ENCODE data around the gene POLDIP2.
"Not testable (repeated sequence)": the region's sequence is repeated elsewhere in the genome, so short reads cannot be mapped to it uniquely, and the experiment has no call there.

POLDIP2 gene

GRCh38 chr17:28364665-28365363, 7.5 kb upstream of the POLDIP2 start, which contains the start of gene SEBOX:
TSS of gene SEBOX (minus strand) at chr17:28365199. CDS start at chr17:28365151, 48 bp downstream.
- no peak for DNase-seq (ENCODE audit: low spot score)

- DNase-seq (ENCODE audit: low spot score), result no peak
Observed at GRCh38 chr17:28363776-28364650, 6.7 kb upstream of the POLDIP2 start.

- DNase-seq (ENCODE audit: low spot score), result no peak
Observed at GRCh38 chr17:28363186-28363585, 5.9 kb upstream of the POLDIP2 start.

GRCh38 chr17:28357901-28358197, 522 bp upstream of the POLDIP2 start:
- no peak for DNase-seq (ENCODE audit: low spot score)

DNA sequence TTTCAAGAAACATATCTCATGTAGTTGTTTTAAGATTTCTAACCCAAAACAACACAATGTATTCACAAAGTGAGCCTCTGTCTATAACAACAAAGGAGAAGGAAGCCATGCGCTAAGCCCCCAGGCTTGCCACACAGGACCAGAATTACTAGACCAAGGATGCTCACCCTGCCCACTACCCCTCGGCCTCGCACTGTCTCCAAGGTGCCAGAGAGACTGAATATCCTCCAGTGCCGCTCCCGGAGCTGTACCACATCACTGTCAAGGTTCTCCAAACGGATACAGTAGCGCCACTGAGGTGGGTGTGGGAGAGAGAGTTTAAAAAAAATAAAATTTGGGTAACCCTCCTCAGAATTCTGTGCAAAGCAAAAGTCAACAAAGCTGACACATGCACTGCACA, 7.1 kb downstream of the POLDIP2 start:
- DNase-seq (ENCODE audit: low spot score), result no peak

DNA sequence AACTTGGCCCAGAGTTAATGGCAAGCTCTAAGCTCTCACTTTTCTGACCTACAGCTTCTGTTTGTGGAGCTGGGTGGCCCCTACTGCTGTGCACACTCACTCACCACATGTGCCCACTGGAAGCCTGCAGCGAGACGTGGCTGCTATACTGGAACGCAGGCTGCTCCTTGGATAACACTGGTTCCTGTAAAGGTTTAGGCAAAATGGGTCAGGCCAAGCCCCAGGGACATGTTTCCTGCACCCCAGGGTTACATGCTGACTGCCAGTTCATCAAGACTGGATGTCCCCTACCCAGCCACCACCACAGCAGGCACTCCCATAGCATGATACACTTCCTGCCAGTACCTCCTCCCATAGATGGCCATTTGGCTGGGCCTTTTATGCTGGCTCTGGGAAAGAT, 8.3 kb downstream of the POLDIP2 start:
- DNase-seq (ENCODE audit: low spot score), result no peak

- no peak for DNase-seq (ENCODE audit: low spot score)
Observed at GRCh38 chr17:28347261-28347891, 10.0 kb downstream of the POLDIP2 start.

- DNase-seq (ENCODE audit: low spot score), result no peak
Observed at GRCh38 chr17:28346746-28347246, 10.5 kb downstream of the POLDIP2 start.

DNA sequence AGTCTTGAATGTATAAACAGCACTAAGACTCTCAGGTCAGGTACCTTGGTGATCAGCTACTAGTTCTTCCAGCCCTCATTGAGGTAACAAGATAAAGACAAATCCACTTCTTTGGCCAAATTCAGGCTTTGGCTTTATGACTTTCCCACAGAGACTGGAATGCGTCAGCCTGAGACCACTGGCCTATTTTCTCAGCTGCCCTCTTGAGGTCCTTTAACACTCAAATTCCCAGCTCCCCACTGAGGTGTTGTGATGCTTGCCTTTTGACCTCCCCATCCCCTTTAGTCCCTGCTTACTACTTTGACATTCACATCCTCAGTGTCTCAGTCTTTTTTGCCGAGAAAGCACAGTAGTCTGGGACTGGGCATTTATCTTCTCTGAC, 11.1 kb downstream of the POLDIP2 start:
- DNase-seq (ENCODE audit: low spot score), result no peak

- no peak for DNase-seq (ENCODE audit: low spot score)
Observed at GRCh38 chr17:28345419-28346198, 11.7 kb downstream of the POLDIP2 start.

DNA sequence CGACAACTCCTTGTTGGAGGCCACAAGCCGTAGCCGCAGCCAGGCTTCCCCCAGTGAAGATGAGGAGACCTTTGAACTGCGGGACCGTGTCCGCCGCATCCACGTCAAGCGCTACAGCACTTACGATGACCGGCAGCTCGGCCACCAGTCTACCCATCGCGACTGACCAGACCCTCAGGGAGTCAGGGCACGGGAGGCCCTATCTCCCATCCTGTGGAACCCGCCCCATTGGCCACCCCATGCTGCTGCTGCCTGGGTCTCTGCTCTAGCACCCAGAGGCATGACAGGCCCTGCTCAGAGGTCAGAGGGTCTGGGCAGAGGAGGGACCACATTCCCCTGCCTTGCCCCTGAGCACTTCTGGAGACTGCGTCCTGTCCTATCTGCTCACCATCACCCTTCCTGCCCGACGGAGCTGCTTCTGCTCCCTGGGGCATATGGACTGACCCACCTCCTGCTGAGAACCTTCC, 12.9 kb downstream of the POLDIP2 start:
- no peak for DNase-seq (ENCODE audit: low spot score)

DNA sequence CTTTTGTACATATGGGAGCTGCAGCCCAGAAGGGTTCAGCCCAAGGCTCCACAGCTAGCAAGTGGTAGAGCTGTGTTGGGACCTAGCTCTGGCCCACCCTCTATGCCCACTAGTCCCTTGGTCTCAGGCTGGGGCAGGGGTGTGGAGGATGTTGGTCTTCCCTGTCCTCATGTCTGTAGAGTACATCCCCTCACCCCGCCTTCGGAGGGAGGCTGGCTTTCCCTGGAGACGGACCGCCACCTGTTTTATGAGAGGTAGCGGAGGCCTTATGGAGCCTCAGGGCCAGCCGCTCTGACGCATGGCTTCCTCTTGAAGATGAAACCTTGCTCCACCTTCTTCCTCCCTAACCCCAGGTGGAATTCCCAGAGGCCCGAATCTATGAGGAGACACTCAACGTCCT, 13.3 kb downstream of the POLDIP2 start:
- DNase-seq (ENCODE audit: low spot score), result no peak

DNA sequence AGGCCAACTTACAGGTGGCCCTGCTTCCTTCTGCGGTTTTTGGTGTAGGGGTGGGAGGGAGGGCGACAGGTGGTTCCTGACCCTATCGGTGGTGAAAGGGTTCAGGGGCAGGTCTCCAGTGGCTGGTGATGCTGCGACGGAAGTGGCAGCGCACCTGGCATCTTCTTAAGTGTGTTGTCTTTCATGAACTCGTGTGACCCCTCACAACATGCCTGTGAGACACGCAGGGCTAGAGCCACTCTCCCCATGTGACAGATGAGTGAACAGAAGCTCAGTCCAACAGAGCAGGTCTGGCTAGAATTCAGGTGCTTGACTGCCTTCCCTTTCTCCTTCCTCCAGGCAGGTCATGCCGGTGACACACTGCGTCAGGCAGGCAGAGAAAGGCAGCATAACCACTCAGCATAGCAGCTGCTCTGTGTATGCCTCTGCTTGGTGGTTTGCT, 13.8 kb downstream of the POLDIP2 start:
- no peak for DNase-seq (ENCODE audit: low spot score)

- no peak for DNase-seq (ENCODE audit: low spot score)
Observed at GRCh38 chr17:28342313-28342712, 15.0 kb downstream of the POLDIP2 start.

- no peak for DNase-seq (ENCODE audit: low spot score)
Observed at GRCh38 chr17:28341516-28341915, 15.8 kb downstream of the POLDIP2 start.

DNA sequence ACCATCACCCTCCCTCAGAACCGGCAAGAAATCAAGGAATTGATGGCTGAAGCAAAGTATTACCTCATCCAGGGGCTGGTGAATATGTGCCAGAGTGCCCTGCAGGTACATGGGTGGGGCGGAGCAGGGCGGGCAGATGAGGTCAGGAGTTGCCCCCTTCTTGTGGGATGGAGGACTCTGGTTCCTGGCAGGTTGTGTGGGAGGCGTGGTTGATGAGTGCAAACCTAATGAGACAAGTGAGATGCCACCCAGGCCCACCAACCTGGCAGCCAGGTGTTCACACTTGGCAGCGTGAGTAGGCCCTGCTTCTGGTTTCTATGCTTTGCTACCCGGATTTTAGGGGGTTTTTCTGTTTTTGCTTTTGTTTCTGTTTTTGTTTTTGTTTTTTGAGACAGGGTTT, 17.0 kb downstream of the POLDIP2 start:
- DNase-seq (ENCODE audit: low spot score), result no peak

GRCh38 chr17:28339431-28339830, 17.9 kb downstream of the POLDIP2 start:
- DNase-seq (ENCODE audit: low spot score), result no peak

DNA sequence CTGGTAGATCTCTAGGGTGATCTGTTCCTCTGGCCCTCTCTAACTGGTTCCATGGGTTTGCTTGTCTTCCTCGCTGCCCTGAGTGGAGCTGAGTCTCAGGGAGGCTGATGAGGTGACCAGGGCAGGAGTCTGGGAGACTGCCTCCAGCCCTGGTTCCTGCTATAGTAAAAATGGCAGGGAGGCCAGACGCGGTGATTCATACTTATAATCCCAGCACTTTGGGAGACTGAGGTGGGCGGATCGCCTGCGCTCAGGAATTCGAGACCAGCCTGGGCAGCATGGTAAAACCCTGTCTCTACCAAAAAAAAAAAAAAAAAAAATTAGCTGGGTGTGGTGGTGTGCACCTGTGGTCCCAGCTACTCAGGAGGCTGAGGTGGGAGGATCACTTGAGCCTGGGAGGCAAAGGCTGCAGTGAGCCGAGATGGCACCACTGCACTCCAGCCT, 18.5 kb downstream of the POLDIP2 start:
- DNase-seq (ENCODE audit: low spot score), result not testable (repeated sequence)

GRCh38 chr17:28338056-28338768, 19.1 kb downstream of the POLDIP2 start:
- no peak for DNase-seq (ENCODE audit: low spot score)

DNA sequence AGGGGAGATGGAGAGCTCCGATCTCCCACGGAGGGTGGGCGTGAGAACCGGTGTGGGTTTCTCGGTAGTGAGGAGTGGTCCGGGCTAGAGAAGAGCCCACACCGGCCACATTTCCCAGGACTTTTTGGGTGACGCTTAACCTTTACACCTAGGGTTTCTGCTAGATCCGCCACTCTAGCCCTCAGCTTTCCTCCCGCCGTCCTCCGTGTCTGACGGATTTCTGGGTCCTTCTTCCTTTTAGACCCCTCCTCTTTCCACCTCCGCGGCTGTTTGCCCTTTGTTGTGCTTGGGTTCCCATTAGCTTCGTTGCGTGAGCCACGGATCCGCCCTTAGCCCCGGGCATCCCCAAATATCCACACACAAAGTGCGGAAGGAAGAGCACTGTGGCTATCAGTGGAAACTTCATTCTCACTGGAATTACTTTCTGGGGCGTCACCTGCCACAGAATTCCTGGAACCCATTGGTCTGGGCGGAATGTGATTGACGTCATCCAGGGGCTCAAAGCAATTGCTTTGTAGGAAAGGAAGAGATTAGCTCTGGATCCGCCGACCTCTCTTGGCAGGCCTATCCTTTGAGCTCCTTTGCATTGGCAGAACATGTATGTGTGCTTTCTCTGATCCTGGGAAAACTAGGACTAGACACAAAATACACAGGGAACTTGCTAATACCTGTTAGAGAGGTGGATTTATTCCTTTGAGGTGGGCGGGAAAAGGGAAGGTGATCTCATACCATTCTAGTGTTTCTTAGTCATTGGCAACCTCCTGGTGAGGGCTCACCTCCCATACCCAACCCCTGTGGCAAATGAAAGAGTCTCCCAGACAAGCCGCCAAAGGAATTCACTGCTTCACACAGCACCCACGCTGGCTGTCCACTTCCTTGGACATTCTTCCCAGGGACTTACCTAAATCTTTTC, 21.1 kb downstream of the POLDIP2 start:
- DNase-seq (ENCODE audit: low spot score), result no peak

Measured in activated CD4-positive, alpha-beta T cell treated with anti-CD3 and anti-CD28 coated beads, Interleukin-2, Interleukin-4, amounts not matched to agents 100 ng/mL and 50 ng/mL, durations not matched to agents 16 hours and 8 hours (primary cell).